Measurements from ENCODE around the gene DIP2B.

DNA sequence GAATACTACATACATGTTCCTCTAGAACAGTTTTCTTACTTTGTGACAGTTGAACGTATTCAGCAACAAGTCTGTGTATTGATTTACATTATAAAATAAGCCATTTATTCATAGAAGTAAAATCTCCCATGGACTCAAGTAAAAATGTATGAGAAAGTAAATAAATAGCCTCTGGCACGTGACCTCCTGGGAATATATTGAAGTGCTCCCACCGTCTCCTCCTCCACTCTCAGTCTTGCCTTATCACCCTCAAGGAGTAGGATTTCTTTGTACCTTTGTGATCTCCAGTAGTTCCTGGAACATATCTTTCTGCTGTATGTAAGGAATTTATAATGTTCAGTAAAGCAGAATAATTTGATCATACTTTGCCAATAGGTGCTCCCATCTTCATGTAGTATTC is 90.9 kb downstream of the DIP2B start:
- TF ChIP-seq, protein P1, sequence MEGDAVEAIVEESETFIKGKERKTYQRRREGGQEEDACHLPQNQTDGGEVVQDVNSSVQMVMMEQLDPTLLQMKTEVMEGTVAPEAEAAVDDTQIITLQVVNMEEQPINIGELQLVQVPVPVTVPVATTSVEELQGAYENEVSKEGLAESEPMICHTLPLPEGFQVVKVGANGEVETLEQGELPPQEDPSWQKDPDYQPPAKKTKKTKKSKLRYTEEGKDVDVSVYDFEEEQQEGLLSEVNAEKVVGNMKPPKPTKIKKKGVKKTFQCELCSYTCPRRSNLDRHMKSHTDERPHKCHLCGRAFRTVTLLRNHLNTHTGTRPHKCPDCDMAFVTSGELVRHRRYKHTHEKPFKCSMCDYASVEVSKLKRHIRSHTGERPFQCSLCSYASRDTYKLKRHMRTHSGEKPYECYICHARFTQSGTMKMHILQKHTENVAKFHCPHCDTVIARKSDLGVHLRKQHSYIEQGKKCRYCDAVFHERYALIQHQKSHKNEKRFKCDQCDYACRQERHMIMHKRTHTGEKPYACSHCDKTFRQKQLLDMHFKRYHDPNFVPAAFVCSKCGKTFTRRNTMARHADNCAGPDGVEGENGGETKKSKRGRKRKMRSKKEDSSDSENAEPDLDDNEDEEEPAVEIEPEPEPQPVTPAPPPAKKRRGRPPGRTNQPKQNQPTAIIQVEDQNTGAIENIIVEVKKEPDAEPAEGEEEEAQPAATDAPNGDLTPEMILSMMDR (IDR thresholded peaks at IDR 0.05), result no peak
- TF ChIP-seq POLR2AphosphoS5 (IDR thresholded peaks at IDR 0.05), result no peak
- no peak for TF ChIP-seq POLR2A (IDR thresholded peaks at IDR 0.05)

All from stomach (tissue), 4 donors.